HepG2 (cell line): ENCODE data around the gene G6PD. TPM values are rescaled to one million over a fixed set of nuclear protein-coding genes. Genes with fewer than 3 reads are reported as not detected.

Experiments used
- CENPT ChIP-seq: sonication (generic); formaldehyde crosslinking; IDR thresholded peaks from 2 replicates; pipeline ENCODE4 v1.8.0; 2022; ENCODE audit warnings: low read depth, mild to moderate bottlenecking, moderate library complexity, missing genetic modification reagents
- HNRNPH1 ChIP-seq: fragments of 200-400 bp; formaldehyde crosslinking; optimal IDR thresholded peaks from 2 replicates; pipeline ENCODE3; 2017; ENCODE audit warnings: mild to moderate bottlenecking, low read depth, low read length
- MED13 ChIP-seq: sonication (generic); formaldehyde crosslinking; IDR thresholded peaks from 2 replicates; pipeline ENCODE4 v1.5.0; 2020; ENCODE audit warnings: missing genetic modification reagents
- RCOR2 ChIP-seq: IDR thresholded peaks from 2 replicates; pipeline ENCODE4 v1.6.1; 2016; ENCODE audit warnings: missing biosample characterization, missing genetic modification reagents
- TEAD3 ChIP-seq: optimal IDR thresholded peaks from 2 replicates; pipeline ENCODE3; 2016; ENCODE audit warnings: borderline replicate concordance
- ZFX ChIP-seq: sonication (generic); formaldehyde crosslinking; IDR thresholded peaks from 2 replicates; pipeline ENCODE4 v1.4.0; 2020; ENCODE audit warnings: mild to moderate bottlenecking, low read depth, missing genetic modification reagents, moderate library complexity
- ZNF547 ChIP-seq: sonication (generic); formaldehyde crosslinking; IDR thresholded peaks from 2 replicates; pipeline ENCODE4 v1.5.1; 2020; ENCODE audit warnings: mild to moderate bottlenecking, missing genetic modification reagents
- ZNF746 ChIP-seq: sonication (generic); formaldehyde crosslinking; IDR thresholded peaks from 2 replicates; pipeline ENCODE4 v1.8.0; 2022; ENCODE audit warnings: mild to moderate bottlenecking, missing genetic modification reagents
- ZSCAN30 ChIP-seq: sonication (generic); formaldehyde crosslinking; IDR thresholded peaks from 2 replicates; pipeline ENCODE4 v1.5.0; 2020; ENCODE audit warnings: mild to moderate bottlenecking, missing genetic modification reagents
- polyA plus RNA-seq, 8 experiments: library from polyadenylated mRNA; depleted of rRNA in 3 of 8; stranded (reverse) in 7 of 8; unstranded in 1 of 8; fragments of >200 nt; fragmentation: Illumina TruSeq in 4 of 8; extraction: Trizol in 4 of 8; gene quantifications; 2 replicates each; pipeline versions ENCODE4 v1.2.1 to v1.2.3, GENCODE V29; 2011 to 2016; ENCODE audit warnings: low read depth in 4 of 8, missing spikeins in 1 of 8, mixed read lengths in 1 of 8; ENCODE audit not compliant: insufficient read depth in 1 of 8
- total RNA-seq, 5 experiments: library from RNA; depleted of rRNA; stranded (reverse); fragments of >200 nt; fragmentation: Illumina TruSeq; extraction: Trizol; gene quantifications; 2 replicates each; pipeline ENCODE4 v1.2.3, GENCODE V29; 2016; ENCODE audit warnings: low read depth in 1 of 5
- TF ChIP-seq, protein P1 (sequence below): IDR thresholded peaks from 2 replicates; pipeline ENCODE4 v1.6.1; 2012; ENCODE audit warnings: low read length, improper control_type of control experiment
- TF ChIP-seq, protein P2 (sequence below): IDR thresholded peaks from 2 replicates; pipeline ENCODE4 v1.4.0; 2020; ENCODE audit warnings: mild to moderate bottlenecking, missing genetic modification reagents
- TF ChIP-seq, protein P3 (sequence below): sonication (generic); formaldehyde crosslinking; IDR thresholded peaks from 2 replicates; pipeline ENCODE4 v1.4.0; 2020; ENCODE audit warnings: missing genetic modification reagents
- TF ChIP-seq, protein P4 (sequence below): sonication (generic); formaldehyde crosslinking; IDR thresholded peaks from 2 replicates; pipeline ENCODE4 v1.8.0; 2022; ENCODE audit warnings: missing genetic modification reagents, low read depth, mild to moderate bottlenecking, borderline replicate concordance
- TF ChIP-seq, protein P5 (sequence below): sonication (generic); formaldehyde crosslinking; IDR thresholded peaks from 2 replicates; pipeline ENCODE4 v1.4.0; 2020; ENCODE audit warnings: mild to moderate bottlenecking, missing genetic modification reagents
- TF ChIP-seq, protein P6 (sequence below): sonication (generic); formaldehyde crosslinking; IDR thresholded peaks from 2 replicates; pipeline ENCODE4 v1.8.0; 2022; ENCODE audit warnings: mild to moderate bottlenecking, missing genetic modification reagents, borderline replicate concordance

The G6PD gene
- total and polyA plus RNA-seq, 2 of the 13 experiments (the other 11 are each of a cell fraction or from before 2014, with no cell fraction given) = 18.8 to 28.8 TPM

DNA sequence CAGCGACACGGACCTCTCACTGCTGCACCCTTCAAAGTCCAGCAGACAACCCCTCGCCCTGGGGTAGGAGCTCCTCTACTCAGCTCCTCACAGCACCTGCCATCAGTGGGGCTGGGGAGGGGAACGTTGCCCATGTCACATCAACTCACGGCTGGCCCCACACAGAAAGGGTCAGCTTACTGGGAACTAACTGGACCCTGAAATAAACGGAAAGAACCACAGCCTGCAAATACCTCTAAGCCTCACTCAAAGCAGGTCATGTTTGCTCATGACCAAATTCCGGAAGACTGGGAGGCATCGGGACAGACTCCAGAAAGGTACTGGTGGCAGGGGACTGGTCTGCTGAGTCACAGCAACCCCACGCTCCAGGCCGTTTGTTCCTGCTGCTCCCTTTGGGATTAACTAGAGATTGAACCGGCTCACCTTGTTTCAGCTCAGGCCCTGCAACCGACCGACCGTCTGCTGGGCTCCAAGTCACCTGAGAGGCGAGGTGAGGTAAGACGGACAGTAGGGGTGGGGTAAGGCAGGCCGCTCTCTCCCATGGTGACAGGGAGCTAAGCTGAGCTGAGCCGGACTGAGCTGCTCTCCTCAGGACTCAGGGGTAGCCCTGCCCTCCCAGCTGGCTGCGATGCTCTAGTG, 5.6 kb downstream of the G6PD start (continued):
- TF ChIP-seq, protein P1, sequence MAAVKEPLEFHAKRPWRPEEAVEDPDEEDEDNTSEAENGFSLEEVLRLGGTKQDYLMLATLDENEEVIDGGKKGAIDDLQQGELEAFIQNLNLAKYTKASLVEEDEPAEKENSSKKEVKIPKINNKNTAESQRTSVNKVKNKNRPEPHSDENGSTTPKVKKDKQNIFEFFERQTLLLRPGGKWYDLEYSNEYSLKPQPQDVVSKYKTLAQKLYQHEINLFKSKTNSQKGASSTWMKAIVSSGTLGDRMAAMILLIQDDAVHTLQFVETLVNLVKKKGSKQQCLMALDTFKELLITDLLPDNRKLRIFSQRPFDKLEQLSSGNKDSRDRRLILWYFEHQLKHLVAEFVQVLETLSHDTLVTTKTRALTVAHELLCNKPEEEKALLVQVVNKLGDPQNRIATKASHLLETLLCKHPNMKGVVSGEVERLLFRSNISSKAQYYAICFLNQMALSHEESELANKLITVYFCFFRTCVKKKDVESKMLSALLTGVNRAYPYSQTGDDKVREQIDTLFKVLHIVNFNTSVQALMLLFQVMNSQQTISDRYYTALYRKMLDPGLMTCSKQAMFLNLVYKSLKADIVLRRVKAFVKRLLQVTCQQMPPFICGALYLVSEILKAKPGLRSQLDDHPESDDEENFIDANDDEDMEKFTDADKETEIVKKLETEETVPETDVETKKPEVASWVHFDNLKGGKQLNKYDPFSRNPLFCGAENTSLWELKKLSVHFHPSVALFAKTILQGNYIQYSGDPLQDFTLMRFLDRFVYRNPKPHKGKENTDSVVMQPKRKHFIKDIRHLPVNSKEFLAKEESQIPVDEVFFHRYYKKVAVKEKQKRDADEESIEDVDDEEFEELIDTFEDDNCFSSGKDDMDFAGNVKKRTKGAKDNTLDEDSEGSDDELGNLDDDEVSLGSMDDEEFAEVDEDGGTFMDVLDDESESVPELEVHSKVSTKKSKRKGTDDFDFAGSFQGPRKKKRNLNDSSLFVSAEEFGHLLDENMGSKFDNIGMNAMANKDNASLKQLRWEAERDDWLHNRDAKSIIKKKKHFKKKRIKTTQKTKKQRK = no peak
- TF ChIP-seq MED13 (CRISPR knock-in tag) (no peak), ZFX (CRISPR knock-in tag) (0 out of 2 replicates have a peak, but pooled peaks have one; percentile 16), ZNF746 (CRISPR knock-in tag) (no peak), TEAD3 (CRISPR knock-in tag) (peak; percentile 77), ZNF547 (CRISPR knock-in tag) (no peak), CENPT (CRISPR knock-in tag) (no peak), HNRNPH1 (no peak), RCOR2 (CRISPR knock-in tag) (no peak), ZSCAN30 (CRISPR knock-in tag) (no peak)
- TF ChIP-seq, protein P2, sequence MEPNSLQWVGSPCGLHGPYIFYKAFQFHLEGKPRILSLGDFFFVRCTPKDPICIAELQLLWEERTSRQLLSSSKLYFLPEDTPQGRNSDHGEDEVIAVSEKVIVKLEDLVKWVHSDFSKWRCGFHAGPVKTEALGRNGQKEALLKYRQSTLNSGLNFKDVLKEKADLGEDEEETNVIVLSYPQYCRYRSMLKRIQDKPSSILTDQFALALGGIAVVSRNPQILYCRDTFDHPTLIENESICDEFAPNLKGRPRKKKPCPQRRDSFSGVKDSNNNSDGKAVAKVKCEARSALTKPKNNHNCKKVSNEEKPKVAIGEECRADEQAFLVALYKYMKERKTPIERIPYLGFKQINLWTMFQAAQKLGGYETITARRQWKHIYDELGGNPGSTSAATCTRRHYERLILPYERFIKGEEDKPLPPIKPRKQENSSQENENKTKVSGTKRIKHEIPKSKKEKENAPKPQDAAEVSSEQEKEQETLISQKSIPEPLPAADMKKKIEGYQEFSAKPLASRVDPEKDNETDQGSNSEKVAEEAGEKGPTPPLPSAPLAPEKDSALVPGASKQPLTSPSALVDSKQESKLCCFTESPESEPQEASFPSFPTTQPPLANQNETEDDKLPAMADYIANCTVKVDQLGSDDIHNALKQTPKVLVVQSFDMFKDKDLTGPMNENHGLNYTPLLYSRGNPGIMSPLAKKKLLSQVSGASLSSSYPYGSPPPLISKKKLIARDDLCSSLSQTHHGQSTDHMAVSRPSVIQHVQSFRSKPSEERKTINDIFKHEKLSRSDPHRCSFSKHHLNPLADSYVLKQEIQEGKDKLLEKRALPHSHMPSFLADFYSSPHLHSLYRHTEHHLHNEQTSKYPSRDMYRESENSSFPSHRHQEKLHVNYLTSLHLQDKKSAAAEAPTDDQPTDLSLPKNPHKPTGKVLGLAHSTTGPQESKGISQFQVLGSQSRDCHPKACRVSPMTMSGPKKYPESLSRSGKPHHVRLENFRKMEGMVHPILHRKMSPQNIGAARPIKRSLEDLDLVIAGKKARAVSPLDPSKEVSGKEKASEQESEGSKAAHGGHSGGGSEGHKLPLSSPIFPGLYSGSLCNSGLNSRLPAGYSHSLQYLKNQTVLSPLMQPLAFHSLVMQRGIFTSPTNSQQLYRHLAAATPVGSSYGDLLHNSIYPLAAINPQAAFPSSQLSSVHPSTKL (CRISPR knock-in tag) = peak; percentile 69
- TF ChIP-seq, protein P3, sequence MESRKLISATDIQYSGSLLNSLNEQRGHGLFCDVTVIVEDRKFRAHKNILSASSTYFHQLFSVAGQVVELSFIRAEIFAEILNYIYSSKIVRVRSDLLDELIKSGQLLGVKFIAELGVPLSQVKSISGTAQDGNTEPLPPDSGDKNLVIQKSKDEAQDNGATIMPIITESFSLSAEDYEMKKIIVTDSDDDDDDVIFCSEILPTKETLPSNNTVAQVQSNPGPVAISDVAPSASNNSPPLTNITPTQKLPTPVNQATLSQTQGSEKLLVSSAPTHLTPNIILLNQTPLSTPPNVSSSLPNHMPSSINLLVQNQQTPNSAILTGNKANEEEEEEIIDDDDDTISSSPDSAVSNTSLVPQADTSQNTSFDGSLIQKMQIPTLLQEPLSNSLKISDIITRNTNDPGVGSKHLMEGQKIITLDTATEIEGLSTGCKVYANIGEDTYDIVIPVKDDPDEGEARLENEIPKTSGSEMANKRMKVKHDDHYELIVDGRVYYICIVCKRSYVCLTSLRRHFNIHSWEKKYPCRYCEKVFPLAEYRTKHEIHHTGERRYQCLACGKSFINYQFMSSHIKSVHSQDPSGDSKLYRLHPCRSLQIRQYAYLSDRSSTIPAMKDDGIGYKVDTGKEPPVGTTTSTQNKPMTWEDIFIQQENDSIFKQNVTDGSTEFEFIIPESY (CRISPR knock-in tag) = no peak
- TF ChIP-seq, protein P4, sequence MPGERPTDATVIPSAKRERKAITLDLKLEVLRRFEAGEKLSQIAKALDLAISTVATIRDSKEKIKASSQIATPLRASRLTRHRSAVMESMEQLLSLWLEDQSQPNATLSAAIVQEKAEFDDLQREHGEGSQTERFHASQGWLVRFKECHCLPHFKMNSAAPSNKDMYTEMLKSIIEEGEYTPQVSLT (CRISPR knock-in tag) = no peak
- TF ChIP-seq, protein P5, sequence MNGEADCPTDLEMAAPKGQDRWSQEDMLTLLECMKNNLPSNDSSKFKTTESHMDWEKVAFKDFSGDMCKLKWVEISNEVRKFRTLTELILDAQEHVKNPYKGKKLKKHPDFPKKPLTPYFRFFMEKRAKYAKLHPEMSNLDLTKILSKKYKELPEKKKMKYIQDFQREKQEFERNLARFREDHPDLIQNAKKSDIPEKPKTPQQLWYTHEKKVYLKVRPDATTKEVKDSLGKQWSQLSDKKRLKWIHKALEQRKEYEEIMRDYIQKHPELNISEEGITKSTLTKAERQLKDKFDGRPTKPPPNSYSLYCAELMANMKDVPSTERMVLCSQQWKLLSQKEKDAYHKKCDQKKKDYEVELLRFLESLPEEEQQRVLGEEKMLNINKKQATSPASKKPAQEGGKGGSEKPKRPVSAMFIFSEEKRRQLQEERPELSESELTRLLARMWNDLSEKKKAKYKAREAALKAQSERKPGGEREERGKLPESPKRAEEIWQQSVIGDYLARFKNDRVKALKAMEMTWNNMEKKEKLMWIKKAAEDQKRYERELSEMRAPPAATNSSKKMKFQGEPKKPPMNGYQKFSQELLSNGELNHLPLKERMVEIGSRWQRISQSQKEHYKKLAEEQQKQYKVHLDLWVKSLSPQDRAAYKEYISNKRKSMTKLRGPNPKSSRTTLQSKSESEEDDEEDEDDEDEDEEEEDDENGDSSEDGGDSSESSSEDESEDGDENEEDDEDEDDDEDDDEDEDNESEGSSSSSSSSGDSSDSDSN = peak; percentile 42; the same call in 1 of the 2 replicates
- TF ChIP-seq, protein P6, sequence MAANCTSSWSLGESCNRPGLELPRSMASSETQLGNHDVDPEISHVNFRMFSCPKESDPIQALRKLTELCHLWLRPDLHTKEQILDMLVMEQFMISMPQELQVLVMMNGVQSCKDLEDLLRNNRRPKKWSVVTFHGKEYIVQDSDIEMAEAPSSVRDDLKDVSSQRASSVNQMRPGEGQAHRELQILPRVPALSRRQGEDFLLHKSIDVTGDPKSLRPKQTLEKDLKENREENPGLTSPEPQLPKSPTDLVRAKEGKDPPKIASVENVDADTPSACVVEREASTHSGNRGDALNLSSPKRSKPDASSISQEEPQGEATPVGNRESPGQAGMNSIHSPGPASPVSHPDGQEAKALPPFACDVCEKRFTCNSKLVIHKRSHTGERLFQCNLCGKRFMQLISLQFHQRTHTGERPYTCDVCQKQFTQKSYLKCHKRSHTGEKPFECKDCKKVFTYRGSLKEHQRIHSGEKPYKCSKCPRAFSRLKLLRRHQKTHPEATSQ (CRISPR knock-in tag) = no peak
